ENCODE results near the gene ARHGAP8. TPM values are rescaled to one million over a fixed set of nuclear protein-coding genes. Genes with fewer than 3 reads are reported as not detected.

The ARHGAP8 gene
- total and polyA plus RNA-seq, 2 of the 13 experiments (the other 11 are each of a cell fraction or from before 2014, with no cell fraction given) = 0.07 TPM; not detected in 1

- Histone ChIP-seq H3K27me3 (ENCODE audit: control insufficient read depth in 1 of 2, insufficient read depth in 2 of 2, low read length in 2 of 2) (0 out of 5 replicates have a peak, but pooled peaks cover 0 to 3% of the 10 kb centered on the region in 2 experiments), H3K9ac (ENCODE audit: insufficient read depth, low read depth, low read length) (no peak overlapping the region), H3K79me2 (ENCODE audit: insufficient read depth, low read length) (no peaks in the 10 kb centered on the region), H4K20me1 (ENCODE audit: insufficient read depth, low read length) (no peaks in the 10 kb centered on the region), H3K4me2 (ENCODE audit: low read depth, low read length) (no peak overlapping the region), H3K9me3 (ENCODE audit: low read length) (peaks cover 12% of the 10 kb centered on the region; the same call in 1 of the 2 replicates), H3K4me1 (ENCODE audit: insufficient read depth, low read length) (no peaks in the 10 kb centered on the region), H3K27ac (ENCODE audit: extremely low read length, insufficient read depth, low read length) (no peak overlapping the region), H2AFZ (ENCODE audit: low read length) (no peak overlapping the region), H3K4me3 (replicated peaks in 1 of 3; ENCODE audit: insufficient read depth in 1 of 3, low read depth in 2 of 3, low read length in 3 of 3) (no peak overlapping the region), H3K36me3 (replicated peaks in 1 of 2; ENCODE audit: control insufficient read depth in 1 of 2, insufficient read depth in 2 of 2, low read length in 2 of 2) (no peaks in the 10 kb centered on the region)
- in situ Hi-C loops (cut with HindIII; ENCODE audit: extremely low pct_ligation_motif_present, low pct_unique_long_range_greater_than_20kb) = no loop called here
- no peak for DNase-seq (ENCODE audit: low spot score)
- no peak; the same call in 2 of the 3 replicates for ATAC-seq
- CTCF ChIA-PET (ENCODE audit: low intra/inter-chr PET ratio, low total read pairs) = no interaction called here
- POLR2A ChIA-PET = no interaction called here
- no peak for FAIRE-seq
- TF ChIP-seq NFE2L2 (IDR thresholded peaks at IDR 0.05; ENCODE audit: low read length) (peak; percentile 94), MAFF (IDR thresholded peaks at IDR 0.05; ENCODE audit: low read depth, low read length) (peak; percentile 47), SNAPC4 (CRISPR knock-in tag; IDR thresholded peaks at IDR 0.05) (no peak), NFE2 (CRISPR knock-in tag; IDR thresholded peaks at IDR 0.05) (peak; percentile 63; the same call in 1 of the 2 replicates), ZNF780A (CRISPR knock-in tag; IDR thresholded peaks at IDR 0.05) (no peak), MAFK (conservative IDR thresholded peaks at IDR 0.05 in 1 of 2, IDR thresholded peaks at IDR 0.05 in 1 of 2; ENCODE audit: low read length in 2 of 2) (peak; percentile 50 to 83; a peak in 3 of 4 replicates), ZNF143 (CRISPR knock-in tag; IDR thresholded peaks at IDR 0.05) (no peak), ZBTB42 (CRISPR knock-in tag; IDR thresholded peaks at IDR 0.05) (no peak), ZNF83 (CRISPR knock-in tag; IDR thresholded peaks at IDR 0.05; ENCODE audit: borderline replicate concordance) (no peak), CAMTA2 (CRISPR knock-in tag; IDR thresholded peaks at IDR 0.05; ENCODE audit: borderline replicate concordance) (no peak)
- 5% methylated on average over 3 of the region's 5 CpGs for WGBS (ENCODE audit: low lambda C conversion rate)
- intact Hi-C loops (cut with micrococcal nuclease; ENCODE audit: unreplicated experiment) = no loop called here
- BruUV-seq (replicated peaks) = no TSS peak
Measured at GRCh38 chr22:44870021-44870420, 117.6 kb downstream of the ARHGAP8 start.
